HCT116 (cell line): ENCODE results near the gene THAP8. TPM values are rescaled to one million over a fixed set of nuclear protein-coding genes. Genes with fewer than 3 reads are reported as not detected.

Source experiments
- ATAC-seq: fragments of 200-7000 bp; cut with Tn5 transposase; 2 replicates; pipeline ENCODE4 v1.9.1; 2020; ENCODE audit warnings: mild to moderate bottlenecking, moderate library complexity
- BruUV-seq: library from RNA; stranded (reverse); fragments of 400-500 nt; replicated peaks from 2 replicates; lab custom pipeline; 2021; lab: Mats Ljungman, UMichigan
- CTCF ChIA-PET: fragments of 300-600 bp; sonication (Branson Sonifier 250); formaldehyde crosslinking; loops from one replicate; lab custom pipeline; 2021; ENCODE audit warnings: antibody characterized with exemption; lab: Charles Lee
- POLR2A ChIA-PET: fragments of 300-600, 350-600 bp; sonication (Branson Sonifier 250); formaldehyde crosslinking; loops from one replicate; lab custom pipeline; 2021; ENCODE audit warnings: antibody characterized with exemption; lab: Charles Lee
- RAD21 ChIA-PET, 2 experiments: fragments of 300-600 bp; sonication (Branson Sonifier 250); formaldehyde crosslinking; loops; one replicate each; lab custom pipeline; 2023; ENCODE audit warnings: low total read pairs in 2 of 2; ENCODE audit not compliant: uncharacterized antibody in 2 of 2, unreplicated experiment in 2 of 2, low non-redundant PET in 1 of 2; lab: Charles Lee
- DNase-seq: peaks from one replicate; pipeline ENCODE4 v3.0.0-alpha.2; 2010; ENCODE audit warnings: low read depth, low spot score
- H2AFZ ChIP-seq: fragments of 200-600 bp; shearing (Covaris generic), sonication (generic); 2 replicates; pipeline ENCODE4 v1.6.1; 2017; ENCODE audit warnings: low read depth, mixed run types, mixed read lengths, antibody characterized with exemption, low read length; ENCODE audit not compliant: poor library complexity, severe bottlenecking
- H3K27ac ChIP-seq: 2 replicates; pipeline ENCODE4 v1.5.1; 2012; ENCODE audit warnings: low read depth, low read length
- H3K27me3 ChIP-seq: fragments of 200-600 bp; sonication (generic); 2 replicates; pipeline ENCODE4 v1.6.1; 2016; ENCODE audit warnings: mixed run types, low read length, mixed read lengths; ENCODE audit not compliant: insufficient read depth
- H3K36me3 ChIP-seq, 2 experiments: fragments of 200-500 bp in 1 of 2; fragments of 200-600 bp in 1 of 2; sonication (Bioruptor generic) in 1 of 2; sonication (generic) in 1 of 2; 2 replicates each; pipeline versions ENCODE4 v1.5.1 to v1.6.1; 2014 to 2016; ENCODE audit warnings: low read length in 2 of 2, inconsistent platforms in 1 of 2, mixed read lengths in 1 of 2, mixed run types in 1 of 2; ENCODE audit not compliant: insufficient read depth in 2 of 2, control insufficient read depth in 1 of 2
- H3K4me1 ChIP-seq, 2 experiments: fragments of 200-600 bp in 1 of 2; sonication (generic) in 1 of 2; 2 replicates each; pipeline versions ENCODE4 v1.5.1 to v1.6.1; 2012 to 2017; ENCODE audit warnings: low read length in 2 of 2, inconsistent platforms in 1 of 2, mild to moderate bottlenecking in 1 of 2, mixed read lengths in 1 of 2, mixed run types in 1 of 2, moderate library complexity in 1 of 2; ENCODE audit not compliant: insufficient read depth in 2 of 2, control insufficient read depth in 1 of 2
- H3K4me2 ChIP-seq: fragments of 200-600 bp; sonication (generic); 2 replicates; pipeline ENCODE4 v1.6.1; 2017; ENCODE audit warnings: mixed run types, low read length, mixed read lengths
- H3K4me3 ChIP-seq, 2 experiments: fragments of 200-600 bp in 1 of 2; sonication (generic) in 1 of 2; replicated peaks in 1 of 2; 2 replicates each; pipeline ENCODE4 v1.5.1; 2011 to 2016; ENCODE audit warnings: low read length in 2 of 2, control low read depth in 1 of 2, low read depth in 1 of 2, mild to moderate bottlenecking in 1 of 2, mixed read lengths in 1 of 2, mixed run types in 1 of 2
- H3K79me2 ChIP-seq: fragments of 200-600 bp; sonication (generic); 2 replicates; pipeline ENCODE4 v1.6.1; 2017; ENCODE audit warnings: mild to moderate bottlenecking, mixed run types, low read length, moderate library complexity, mixed read lengths; ENCODE audit not compliant: insufficient read depth
- H3K9ac ChIP-seq: fragments of 200-600 bp; sonication (generic); 2 replicates; pipeline ENCODE4 v1.6.1; 2016; ENCODE audit warnings: low read length, mixed read lengths
- H3K9me2 ChIP-seq: fragments of 200-600 bp; sonication (generic), shearing (Covaris generic); 2 replicates; pipeline ENCODE4 v1.6.1; 2017; ENCODE audit warnings: mixed run types, mild to moderate bottlenecking, moderate library complexity; ENCODE audit not compliant: insufficient read depth
- H3K9me3 ChIP-seq, 2 experiments: fragments of 200-500 bp in 1 of 2; fragments of 200-600 bp in 1 of 2; sonication (Bioruptor generic) in 1 of 2; sonication (generic) in 1 of 2; 2 replicates each; pipeline ENCODE4 v1.6.1; 2014 to 2017; ENCODE audit warnings: low read length in 2 of 2, mixed read lengths in 2 of 2, inconsistent platforms in 1 of 2, low read depth in 1 of 2, mild to moderate bottlenecking in 1 of 2, mixed run types in 1 of 2, moderate library complexity in 1 of 2; ENCODE audit not compliant: control insufficient read depth in 1 of 2, insufficient read depth in 1 of 2
- H4K20me1 ChIP-seq: fragments of 200-600 bp; sonication (generic), shearing (Covaris generic); 2 replicates; pipeline ENCODE4 v1.6.1; 2017; ENCODE audit warnings: mixed run types, mild to moderate bottlenecking, moderate library complexity; ENCODE audit not compliant: insufficient read depth
- CBX3 ChIP-seq: IDR thresholded peaks from 2 replicates; pipeline ENCODE4 v1.6.1; 2012; ENCODE audit warnings: low read depth
- EGR1 ChIP-seq: IDR thresholded peaks from 2 replicates; pipeline ENCODE4 v1.6.1; 2012; ENCODE audit warnings: low read depth
- ELF1 ChIP-seq: IDR thresholded peaks from 2 replicates; pipeline ENCODE4 v1.6.1; 2012; ENCODE audit warnings: low read depth, borderline replicate concordance
- EZH2 ChIP-seq: fragments of 200-600 bp; sonication (generic); IDR thresholded peaks from 2 replicates; pipeline ENCODE4 v1.6.1; 2017; ENCODE audit warnings: antibody characterized with exemption, mixed run types
- EZH2phosphoT487 ChIP-seq: fragments of 200-600 bp; IDR thresholded peaks from 2 replicates; pipeline ENCODE4 v1.6.1; 2018; ENCODE audit warnings: antibody characterized with exemption, borderline replicate concordance
- FOSL1 ChIP-seq: IDR thresholded peaks from 2 replicates; pipeline ENCODE4 v1.6.1; 2012; ENCODE audit warnings: low read depth
- JUND ChIP-seq: IDR thresholded peaks from 2 replicates; pipeline ENCODE4 v1.6.1; 2012
- POLR2A ChIP-seq: IDR thresholded peaks from 2 replicates; pipeline ENCODE4 v1.7.0; 2011; ENCODE audit warnings: borderline replicate concordance; ENCODE audit not compliant: insufficient read depth, insufficient read length; ENCODE audit errors: extremely low read depth
- POLR2AphosphoS5 ChIP-seq: IDR thresholded peaks from 2 replicates; pipeline ENCODE4 v1.6.1; 2011; ENCODE audit warnings: mild to moderate bottlenecking, low read depth, low read length, moderate library complexity
- SIN3A ChIP-seq: IDR thresholded peaks from 2 replicates; pipeline ENCODE4 v1.6.1; 2012; ENCODE audit warnings: low read depth
- SP1 ChIP-seq: IDR thresholded peaks from 2 replicates; pipeline ENCODE4 v1.6.1; 2012; ENCODE audit warnings: low read depth
- SRF ChIP-seq: IDR thresholded peaks from 2 replicates; pipeline ENCODE4 v1.6.1; 2012; ENCODE audit warnings: low read depth
- TCF7L2 ChIP-seq: IDR thresholded peaks from 2 replicates; pipeline ENCODE4 v1.7.0; 2011; ENCODE audit warnings: borderline replicate concordance, inconsistent platforms; ENCODE audit not compliant: insufficient read depth, insufficient read length; ENCODE audit errors: extremely low read depth
- YY1 ChIP-seq: IDR thresholded peaks from 2 replicates; pipeline ENCODE4 v1.6.1; 2011; ENCODE audit warnings: low read length, low read depth, moderate library complexity, mild to moderate bottlenecking; ENCODE audit not compliant: insufficient replicate concordance; ENCODE audit errors: extremely low read depth
- ZFX ChIP-seq: fragments of 450-650 bp; IDR thresholded peaks from 2 replicates; pipeline ENCODE4 v1.6.1; 2017
- ZNF274 ChIP-seq: fragments of 200-500 bp; sonication (Bioruptor generic); IDR thresholded peaks from 2 replicates; pipeline ENCODE4 v1.6.1; 2014; ENCODE audit warnings: mild to moderate bottlenecking, low read depth, low read length, inconsistent platforms
- intact Hi-C: fragments of 100-400 bp; cut with micrococcal nuclease; formaldehyde crosslinking; loops from 2 replicates; pipeline ENCODE4 v1.10.0; 2022
- total RNA-seq: library from RNA; stranded (reverse); gene quantifications from one replicate; pipeline ENCODE4 v1.2.1, GENCODE V29; 2021; ENCODE audit not compliant: unreplicated experiment
- TF ChIP-seq, protein P1 (sequence below): IDR thresholded peaks from 2 replicates; pipeline ENCODE4 v1.6.1; 2011; ENCODE audit warnings: mild to moderate bottlenecking, low read length, moderate library complexity; ENCODE audit not compliant: insufficient replicate concordance; ENCODE audit errors: extremely low read depth
- TF ChIP-seq, protein P2 (sequence below): IDR thresholded peaks from 2 replicates; pipeline ENCODE4 v1.6.1; 2012; ENCODE audit warnings: low read depth
- TF ChIP-seq, protein P3 (sequence below): IDR thresholded peaks from 2 replicates; pipeline ENCODE4 v1.6.1; 2012

The THAP8 gene
- total RNA-seq, 1 experiment from 2014 or later: 1.7 TPM

DNA sequence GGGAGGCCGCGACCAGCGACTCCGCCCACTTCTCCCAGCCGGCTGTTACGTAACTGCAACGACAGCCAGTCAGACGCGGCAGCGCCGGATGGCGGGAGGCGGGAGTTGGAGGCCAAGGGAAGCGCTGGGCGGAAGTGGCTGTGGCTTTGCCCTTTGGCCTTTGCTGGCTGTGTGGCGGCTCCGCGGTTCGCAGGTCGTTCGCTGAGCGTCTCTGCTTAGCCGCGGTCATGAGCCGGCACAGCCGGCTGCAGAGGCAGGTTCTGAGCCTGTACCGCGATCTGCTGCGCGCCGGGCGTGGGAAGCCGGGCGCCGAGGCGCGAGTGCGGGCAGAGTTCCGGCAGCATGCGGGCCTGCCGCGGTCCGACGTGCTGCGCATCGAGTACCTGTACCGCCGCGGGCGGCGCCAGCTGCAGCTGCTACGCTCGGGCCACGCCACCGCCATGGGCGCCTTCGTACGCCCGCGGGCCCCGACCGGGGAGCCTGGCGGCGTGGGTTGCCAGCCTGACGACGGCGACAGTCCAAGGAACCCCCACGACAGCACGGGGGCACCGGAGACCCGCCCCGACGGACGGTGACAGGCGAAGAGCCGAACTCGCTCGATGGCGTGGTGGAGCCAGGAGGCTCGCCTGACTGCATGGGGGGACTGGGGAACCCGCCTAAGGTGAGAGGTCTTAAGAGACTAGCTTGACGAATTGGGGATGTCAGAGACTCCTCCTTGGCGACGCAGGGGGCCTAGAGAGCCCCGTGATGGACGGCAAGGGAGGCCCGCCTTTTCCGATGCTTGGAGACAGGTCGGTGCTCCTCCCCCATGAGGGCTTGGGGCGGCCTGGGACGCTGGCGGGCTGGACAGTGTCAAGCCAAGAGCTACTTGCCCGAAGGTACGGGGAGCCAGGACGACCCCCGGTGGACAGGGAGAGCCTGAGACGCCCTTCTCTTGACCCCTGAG lies 58.8 kb downstream of the THAP8 start, which contains the start of gene SDHAF1:
Gene SDHAF1 (plus strand): TSS at position 141 of the 946 bp plus-strand sequence. CDS start 87 bp downstream, at position 228.
- intact Hi-C loops: no loop called here
- DNase-seq: peak; percentile 85
- ChIA-PET CTCF (no interaction called here), RAD21 (no interaction called here)
- Histone ChIP-seq H3K9me3 (no peaks in the 10 kb centered on the region), H3K4me3 (peak within 1 kb of the TSS; percentile 84 to 94), H3K9ac (peak within 1 kb of the TSS; percentile 78), H3K4me2 (peak within 1 kb of the TSS; percentile 92), H3K36me3 (0 out of 4 replicates have a peak, but pooled peaks cover 0 to 3% of the 10 kb centered on the region in 2 experiments)
- ATAC-seq: peak; percentile 86
- no peak for TF ChIP-seq EZH2
- no peak for TF ChIP-seq ZNF274
- TF ChIP-seq POLR2AphosphoS5: peak; percentile 88
- TF ChIP-seq, protein P1, sequence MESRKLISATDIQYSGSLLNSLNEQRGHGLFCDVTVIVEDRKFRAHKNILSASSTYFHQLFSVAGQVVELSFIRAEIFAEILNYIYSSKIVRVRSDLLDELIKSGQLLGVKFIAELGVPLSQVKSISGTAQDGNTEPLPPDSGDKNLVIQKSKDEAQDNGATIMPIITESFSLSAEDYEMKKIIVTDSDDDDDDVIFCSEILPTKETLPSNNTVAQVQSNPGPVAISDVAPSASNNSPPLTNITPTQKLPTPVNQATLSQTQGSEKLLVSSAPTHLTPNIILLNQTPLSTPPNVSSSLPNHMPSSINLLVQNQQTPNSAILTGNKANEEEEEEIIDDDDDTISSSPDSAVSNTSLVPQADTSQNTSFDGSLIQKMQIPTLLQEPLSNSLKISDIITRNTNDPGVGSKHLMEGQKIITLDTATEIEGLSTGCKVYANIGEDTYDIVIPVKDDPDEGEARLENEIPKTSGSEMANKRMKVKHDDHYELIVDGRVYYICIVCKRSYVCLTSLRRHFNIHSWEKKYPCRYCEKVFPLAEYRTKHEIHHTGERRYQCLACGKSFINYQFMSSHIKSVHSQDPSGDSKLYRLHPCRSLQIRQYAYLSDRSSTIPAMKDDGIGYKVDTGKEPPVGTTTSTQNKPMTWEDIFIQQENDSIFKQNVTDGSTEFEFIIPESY: no peak
- no peak for TF ChIP-seq EZH2phosphoT487
- no peak for TF ChIP-seq FOSL1
- TF ChIP-seq JUND: no peak
- peak; percentile 87 for TF ChIP-seq SIN3A
- TF ChIP-seq EGR1: peak; percentile 83; the same call in 1 of the 2 replicates
- peak; percentile 17 for TF ChIP-seq TCF7L2
- TF ChIP-seq SP1: peak; percentile 76
- TF ChIP-seq CBX3: no peak; the same call in 1 of the 2 replicates
- TF ChIP-seq ZFX: peak; percentile 86
- no peak for TF ChIP-seq SRF
- TF ChIP-seq, protein P2, sequence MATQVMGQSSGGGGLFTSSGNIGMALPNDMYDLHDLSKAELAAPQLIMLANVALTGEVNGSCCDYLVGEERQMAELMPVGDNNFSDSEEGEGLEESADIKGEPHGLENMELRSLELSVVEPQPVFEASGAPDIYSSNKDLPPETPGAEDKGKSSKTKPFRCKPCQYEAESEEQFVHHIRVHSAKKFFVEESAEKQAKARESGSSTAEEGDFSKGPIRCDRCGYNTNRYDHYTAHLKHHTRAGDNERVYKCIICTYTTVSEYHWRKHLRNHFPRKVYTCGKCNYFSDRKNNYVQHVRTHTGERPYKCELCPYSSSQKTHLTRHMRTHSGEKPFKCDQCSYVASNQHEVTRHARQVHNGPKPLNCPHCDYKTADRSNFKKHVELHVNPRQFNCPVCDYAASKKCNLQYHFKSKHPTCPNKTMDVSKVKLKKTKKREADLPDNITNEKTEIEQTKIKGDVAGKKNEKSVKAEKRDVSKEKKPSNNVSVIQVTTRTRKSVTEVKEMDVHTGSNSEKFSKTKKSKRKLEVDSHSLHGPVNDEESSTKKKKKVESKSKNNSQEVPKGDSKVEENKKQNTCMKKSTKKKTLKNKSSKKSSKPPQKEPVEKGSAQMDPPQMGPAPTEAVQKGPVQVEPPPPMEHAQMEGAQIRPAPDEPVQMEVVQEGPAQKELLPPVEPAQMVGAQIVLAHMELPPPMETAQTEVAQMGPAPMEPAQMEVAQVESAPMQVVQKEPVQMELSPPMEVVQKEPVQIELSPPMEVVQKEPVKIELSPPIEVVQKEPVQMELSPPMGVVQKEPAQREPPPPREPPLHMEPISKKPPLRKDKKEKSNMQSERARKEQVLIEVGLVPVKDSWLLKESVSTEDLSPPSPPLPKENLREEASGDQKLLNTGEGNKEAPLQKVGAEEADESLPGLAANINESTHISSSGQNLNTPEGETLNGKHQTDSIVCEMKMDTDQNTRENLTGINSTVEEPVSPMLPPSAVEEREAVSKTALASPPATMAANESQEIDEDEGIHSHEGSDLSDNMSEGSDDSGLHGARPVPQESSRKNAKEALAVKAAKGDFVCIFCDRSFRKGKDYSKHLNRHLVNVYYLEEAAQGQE: no peak
- TF ChIP-seq YY1: no peak
- no peak; the same call in 1 of the 2 replicates for TF ChIP-seq ELF1
- peak; percentile 17 for TF ChIP-seq POLR2A
- TF ChIP-seq, protein P3, sequence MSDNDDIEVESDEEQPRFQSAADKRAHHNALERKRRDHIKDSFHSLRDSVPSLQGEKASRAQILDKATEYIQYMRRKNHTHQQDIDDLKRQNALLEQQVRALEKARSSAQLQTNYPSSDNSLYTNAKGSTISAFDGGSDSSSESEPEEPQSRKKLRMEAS: peak; percentile 87
- TF ChIP-seq, all 23 proteins: peak for 8
- Histone ChIP-seq H3K79me2 (peaks cover 39% of the 10 kb centered on the region), H2AFZ (peak within 1 kb of the TSS; percentile 78), H3K9me2 (no peaks in the 10 kb centered on the region), H3K4me1 (peaks cover 12 to 20% of the 10 kb centered on the region in 2 experiments), H4K20me1 (no peaks in the 10 kb centered on the region), H3K27me3 (no peaks in the 10 kb centered on the region), H3K27ac (peak within 1 kb of the TSS; percentile 83)
- POLR2A ChIA-PET: interaction anchor here (2.1 kb wide), 1 partner anchor 13 kb away, joined by 7 read pairs; the partner anchor contains the start of gene SYNE4
- BruUV-seq: no TSS peak
